Keratinocyte (primary cell): ENCODE data around the gene PLEKHJ1. TPM values are rescaled to one million over a fixed set of nuclear protein-coding genes. Genes with fewer than 3 reads are reported as not detected.

Source experiments
- DNase-seq: peaks from one replicate; pipeline ENCODE4 v3.0.0-alpha.2; 2011; ENCODE audit warnings: low read depth, missing footprints, low spot score
- FAIRE-seq: peaks from 2 replicates; lab custom pipeline; 2011; peaks lifted over from hg19 to GRCh38; lab: Jason Lieb, UNC
- H2AFZ ChIP-seq: 2 replicates; pipeline ENCODE4 v1.6.0; 2012; ENCODE audit warnings: low read length, control low read depth, inconsistent platforms; ENCODE audit not compliant: control insufficient read depth
- H3K27ac ChIP-seq: 2 replicates; pipeline ENCODE4 v1.5.1; 2011; ENCODE audit warnings: low read length; ENCODE audit not compliant: control insufficient read depth, insufficient read depth
- H3K27me3 ChIP-seq: 3 replicates; pipeline ENCODE4 v1.6.0; 2011; ENCODE audit warnings: low read length; ENCODE audit not compliant: control insufficient read depth, insufficient read depth; ENCODE audit errors: extremely low read depth
- H3K36me3 ChIP-seq, 2 experiments: 2 replicates in 1 of 2; 3 replicates in 1 of 2; pipeline ENCODE4 v1.5.1; 2011; ENCODE audit warnings: low read length in 2 of 2, mild to moderate bottlenecking in 1 of 2; ENCODE audit not compliant: control insufficient read depth in 2 of 2, insufficient read depth in 2 of 2; ENCODE audit errors: extremely low read depth in 1 of 2
- H3K4me1 ChIP-seq: 3 replicates; pipeline ENCODE4 v1.5.1; 2011; ENCODE audit warnings: low read length; ENCODE audit not compliant: control insufficient read depth, insufficient read depth; ENCODE audit errors: extremely low read depth
- H3K4me2 ChIP-seq: 3 replicates; pipeline ENCODE4 v1.6.0; 2011; ENCODE audit warnings: low read depth, low read length; ENCODE audit not compliant: control insufficient read depth, insufficient read depth; ENCODE audit errors: extremely low read depth
- H3K4me3 ChIP-seq, 3 experiments: fragments of 200-600 bp in 1 of 3; sonication (generic) in 1 of 3; 2 replicates in 2 of 3; 3 replicates in 1 of 3; pipeline ENCODE4 v1.5.1; 2011 to 2016; ENCODE audit warnings: low read length in 3 of 3, mild to moderate bottlenecking in 3 of 3, control low read depth in 2 of 3, inconsistent platforms in 1 of 3, low read depth in 1 of 3, mixed read lengths in 1 of 3, mixed run types in 1 of 3, moderate library complexity in 1 of 3; ENCODE audit not compliant: control insufficient read depth in 2 of 3, insufficient read depth in 2 of 3; ENCODE audit errors: extremely low read depth in 1 of 3
- H3K79me2 ChIP-seq: 2 replicates; pipeline ENCODE4 v1.6.0; 2012; ENCODE audit warnings: low read length; ENCODE audit not compliant: control insufficient read depth, insufficient read depth
- H3K9ac ChIP-seq: 3 replicates; pipeline ENCODE4 v1.6.0; 2011; ENCODE audit warnings: low read length; ENCODE audit not compliant: control insufficient read depth, insufficient read depth; ENCODE audit errors: extremely low read depth
- H3K9me1 ChIP-seq: 3 replicates; pipeline ENCODE4 v1.6.0; 2011; ENCODE audit warnings: low read length; ENCODE audit not compliant: control insufficient read depth, insufficient read depth; ENCODE audit errors: extremely low read depth
- H3K9me3 ChIP-seq: 2 replicates; pipeline ENCODE4 v1.5.1; 2012; ENCODE audit warnings: low read depth, low read length; ENCODE audit not compliant: control insufficient read depth
- H4K20me1 ChIP-seq: 3 replicates; pipeline ENCODE4 v1.6.0; 2011; ENCODE audit warnings: low read length; ENCODE audit not compliant: control insufficient read depth, insufficient read depth; ENCODE audit errors: extremely low read depth
- EZH2 ChIP-seq: IDR thresholded peaks from one replicate; pipeline ENCODE4 v1.6.1; 2012; ENCODE audit warnings: inconsistent platforms, mild to moderate bottlenecking, low read length, moderate library complexity
- dilution Hi-C: fragments of 300-500 bp; cut with MboI; formaldehyde crosslinking; loops from one replicate; pipeline ENCODE4 v1.7.0; 2020; ENCODE audit warnings: low sequenced_read_pairs; ENCODE audit not compliant: extremely low pct_ligation_motif_present
- polyA plus RNA-seq, 5 experiments: library from polyadenylated mRNA; depleted of rRNA in 3 of 5; stranded (reverse) in 3 of 5; stranded (forward) in 1 of 5; unstranded in 1 of 5; fragments of >200 nt; gene quantifications; 1 replicate in 1 of 5; 2 replicates in 3 of 5; 3 replicates in 1 of 5; pipeline versions ENCODE4 v1.2.1 to v1.2.3, GENCODE V29; 2011 to 2012; ENCODE audit warnings: missing spikeins in 2 of 5, low read depth in 1 of 5, low replicate concordance in 1 of 5
- TF ChIP-seq, protein P1 (sequence below), 3 experiments: IDR thresholded peaks in 1 of 3; conservative IDR thresholded peaks in 1 of 3; optimal IDR thresholded peaks in 1 of 3; 2 replicates in 2 of 3; 3 replicates in 1 of 3; pipeline versions ENCODE3 to v1.5.1; 2011; ENCODE audit warnings: low read length in 3 of 3, mild to moderate bottlenecking in 3 of 3, moderate library complexity in 2 of 3, control low read depth in 1 of 3, inconsistent platforms in 1 of 3; ENCODE audit not compliant: insufficient read depth in 2 of 3; ENCODE audit errors: extremely low read depth in 1 of 3

PLEKHJ1 gene
- polyA plus RNA-seq, 1 donor (not counting 4 experiments of a cell fraction or from before 2014, with no cell fraction given): 36.8 TPM

- H3K9ac ChIP-seq: no peak overlapping the region
- no peak overlapping the region for H2AFZ ChIP-seq
- DNase-seq (no peak), FAIRE-seq (no peak)
- no peaks in the 10 kb centered on the region for H3K9me1 ChIP-seq
- no peaks in the 10 kb centered on the region for H3K79me2 ChIP-seq
- no peaks in the 10 kb centered on the region for H3K27me3 ChIP-seq
- no peak overlapping the region for H3K4me2 ChIP-seq
- dilution Hi-C loops: no loop called here
- TF ChIP-seq EZH2: no peak
- TF ChIP-seq, protein P1, sequence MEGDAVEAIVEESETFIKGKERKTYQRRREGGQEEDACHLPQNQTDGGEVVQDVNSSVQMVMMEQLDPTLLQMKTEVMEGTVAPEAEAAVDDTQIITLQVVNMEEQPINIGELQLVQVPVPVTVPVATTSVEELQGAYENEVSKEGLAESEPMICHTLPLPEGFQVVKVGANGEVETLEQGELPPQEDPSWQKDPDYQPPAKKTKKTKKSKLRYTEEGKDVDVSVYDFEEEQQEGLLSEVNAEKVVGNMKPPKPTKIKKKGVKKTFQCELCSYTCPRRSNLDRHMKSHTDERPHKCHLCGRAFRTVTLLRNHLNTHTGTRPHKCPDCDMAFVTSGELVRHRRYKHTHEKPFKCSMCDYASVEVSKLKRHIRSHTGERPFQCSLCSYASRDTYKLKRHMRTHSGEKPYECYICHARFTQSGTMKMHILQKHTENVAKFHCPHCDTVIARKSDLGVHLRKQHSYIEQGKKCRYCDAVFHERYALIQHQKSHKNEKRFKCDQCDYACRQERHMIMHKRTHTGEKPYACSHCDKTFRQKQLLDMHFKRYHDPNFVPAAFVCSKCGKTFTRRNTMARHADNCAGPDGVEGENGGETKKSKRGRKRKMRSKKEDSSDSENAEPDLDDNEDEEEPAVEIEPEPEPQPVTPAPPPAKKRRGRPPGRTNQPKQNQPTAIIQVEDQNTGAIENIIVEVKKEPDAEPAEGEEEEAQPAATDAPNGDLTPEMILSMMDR (optimal IDR thresholded peaks at IDR 0.05 in 1 of 3, IDR thresholded peaks at IDR 0.05 in 1 of 3, conservative IDR thresholded peaks at IDR 0.05 in 1 of 3; ENCODE audit: extremely low read depth in 1 of 3, insufficient read depth in 2 of 3, low read length in 3 of 3): no peak
- no peaks in the 10 kb centered on the region for H3K4me1 ChIP-seq
- H3K36me3 ChIP-seq: peaks cover 17 to 42% of the 10 kb centered on the region in 2 experiments
- no peaks in the 10 kb centered on the region for H4K20me1 ChIP-seq
- no peak overlapping the region for H3K27ac ChIP-seq
- no peaks in the 10 kb centered on the region for H3K9me3 ChIP-seq
- H3K4me3 ChIP-seq: no peak overlapping the region
Measured at GRCh38 chr19:2219726-2220125, 16.4 kb downstream of the PLEKHJ1 start.

- no peak overlapping the region for H3K9ac ChIP-seq
- no peak for TF ChIP-seq EZH2
- TF ChIP-seq, protein P1 (optimal IDR thresholded peaks at IDR 0.05 in 1 of 3, IDR thresholded peaks at IDR 0.05 in 1 of 3, conservative IDR thresholded peaks at IDR 0.05 in 1 of 3; ENCODE audit: extremely low read depth in 1 of 3, insufficient read depth in 2 of 3, low read length in 3 of 3): no peak
- H3K27ac ChIP-seq: no peak overlapping the region
- no peaks in the 10 kb centered on the region for H4K20me1 ChIP-seq
- no peak overlapping the region for H3K4me3 ChIP-seq
- DNase-seq: no peak
- H3K27me3 ChIP-seq: no peaks in the 10 kb centered on the region
- no peak overlapping the region for H3K4me2 ChIP-seq
- H3K9me1 ChIP-seq: peaks cover 4% of the 10 kb centered on the region
- H3K36me3 ChIP-seq: peaks cover 22 to 52% of the 10 kb centered on the region in 2 experiments
- dilution Hi-C loops: no loop called here
- no peak overlapping the region for H2AFZ ChIP-seq
- H3K9me3 ChIP-seq: no peaks in the 10 kb centered on the region
- FAIRE-seq: no peak
- no peaks in the 10 kb centered on the region for H3K79me2 ChIP-seq
- H3K4me1 ChIP-seq: peaks cover 12% of the 10 kb centered on the region
Measured at GRCh38 chr19:2217591-2217990, 18.5 kb downstream of the PLEKHJ1 start.
